ENCODE measurements around the gene DOLPP1. TPM values are rescaled to one million over a fixed set of nuclear protein-coding genes. Genes with fewer than 3 reads are reported as not detected.

Gene DOLPP1
- total and polyA plus RNA-seq, 2 of the 13 experiments (the other 11 are each of a cell fraction or from before 2014, with no cell fraction given), result 21.0 to 34.1 TPM

DNA sequence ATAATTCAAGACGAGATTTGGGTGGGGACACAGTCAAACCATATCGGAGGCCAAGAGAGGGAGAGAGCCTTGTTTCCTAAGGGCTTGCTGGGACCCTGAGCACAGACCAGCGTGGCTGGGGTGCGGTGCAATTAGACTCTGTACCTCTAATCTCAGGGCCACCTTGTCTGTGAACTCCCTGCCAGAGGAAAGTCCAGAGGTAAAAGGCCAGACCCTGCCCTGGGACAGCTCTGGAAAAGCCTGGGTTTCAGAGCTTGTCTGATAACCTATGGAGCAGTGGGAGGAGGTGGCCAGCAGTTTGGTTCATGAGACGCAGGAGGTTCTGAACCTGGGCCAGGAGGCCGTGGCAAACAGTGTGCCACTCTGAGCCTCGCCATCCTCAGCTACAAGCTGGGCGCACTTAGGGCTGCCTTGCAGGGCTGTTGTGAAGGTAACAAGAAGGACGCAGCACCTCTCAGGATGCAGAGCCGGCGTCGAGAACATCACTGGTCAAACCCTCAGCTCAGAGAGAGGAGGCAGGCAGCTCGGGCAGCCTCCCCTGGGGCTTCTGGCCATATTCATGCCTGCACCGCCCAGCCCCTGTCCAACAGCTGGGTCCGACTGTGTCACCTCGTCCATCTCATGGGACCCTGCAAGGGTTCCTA, 4.8 kb upstream of the DOLPP1 start (continued):
- TF ChIP-seq SMAD3 (CRISPR knock-in tag; IDR thresholded peaks at IDR 0.05), result no peak
- peak; percentile 34; the same call in 1 of the 2 replicates for TF ChIP-seq HOXA3 (CRISPR knock-in tag; IDR thresholded peaks at IDR 0.05)
- TF ChIP-seq, protein P1, sequence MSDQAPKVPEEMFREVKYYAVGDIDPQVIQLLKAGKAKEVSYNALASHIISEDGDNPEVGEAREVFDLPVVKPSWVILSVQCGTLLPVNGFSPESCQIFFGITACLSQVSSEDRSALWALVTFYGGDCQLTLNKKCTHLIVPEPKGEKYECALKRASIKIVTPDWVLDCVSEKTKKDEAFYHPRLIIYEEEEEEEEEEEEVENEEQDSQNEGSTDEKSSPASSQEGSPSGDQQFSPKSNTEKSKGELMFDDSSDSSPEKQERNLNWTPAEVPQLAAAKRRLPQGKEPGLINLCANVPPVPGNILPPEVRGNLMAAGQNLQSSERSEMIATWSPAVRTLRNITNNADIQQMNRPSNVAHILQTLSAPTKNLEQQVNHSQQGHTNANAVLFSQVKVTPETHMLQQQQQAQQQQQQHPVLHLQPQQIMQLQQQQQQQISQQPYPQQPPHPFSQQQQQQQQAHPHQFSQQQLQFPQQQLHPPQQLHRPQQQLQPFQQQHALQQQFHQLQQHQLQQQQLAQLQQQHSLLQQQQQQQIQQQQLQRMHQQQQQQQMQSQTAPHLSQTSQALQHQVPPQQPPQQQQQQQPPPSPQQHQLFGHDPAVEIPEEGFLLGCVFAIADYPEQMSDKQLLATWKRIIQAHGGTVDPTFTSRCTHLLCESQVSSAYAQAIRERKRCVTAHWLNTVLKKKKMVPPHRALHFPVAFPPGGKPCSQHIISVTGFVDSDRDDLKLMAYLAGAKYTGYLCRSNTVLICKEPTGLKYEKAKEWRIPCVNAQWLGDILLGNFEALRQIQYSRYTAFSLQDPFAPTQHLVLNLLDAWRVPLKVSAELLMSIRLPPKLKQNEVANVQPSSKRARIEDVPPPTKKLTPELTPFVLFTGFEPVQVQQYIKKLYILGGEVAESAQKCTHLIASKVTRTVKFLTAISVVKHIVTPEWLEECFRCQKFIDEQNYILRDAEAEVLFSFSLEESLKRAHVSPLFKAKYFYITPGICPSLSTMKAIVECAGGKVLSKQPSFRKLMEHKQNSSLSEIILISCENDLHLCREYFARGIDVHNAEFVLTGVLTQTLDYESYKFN (CRISPR knock-in tag; conservative IDR thresholded peaks at IDR 0.05), result peak; percentile 61
- 0 out of 2 replicates have a peak, but pooled peaks have one; percentile 16 for TF ChIP-seq ZBTB7B (CRISPR knock-in tag; IDR thresholded peaks at IDR 0.05)
- TF ChIP-seq PAWR (CRISPR knock-in tag; IDR thresholded peaks at IDR 0.05; ENCODE audit: borderline replicate concordance), result no peak
- TF ChIP-seq, protein P2, sequence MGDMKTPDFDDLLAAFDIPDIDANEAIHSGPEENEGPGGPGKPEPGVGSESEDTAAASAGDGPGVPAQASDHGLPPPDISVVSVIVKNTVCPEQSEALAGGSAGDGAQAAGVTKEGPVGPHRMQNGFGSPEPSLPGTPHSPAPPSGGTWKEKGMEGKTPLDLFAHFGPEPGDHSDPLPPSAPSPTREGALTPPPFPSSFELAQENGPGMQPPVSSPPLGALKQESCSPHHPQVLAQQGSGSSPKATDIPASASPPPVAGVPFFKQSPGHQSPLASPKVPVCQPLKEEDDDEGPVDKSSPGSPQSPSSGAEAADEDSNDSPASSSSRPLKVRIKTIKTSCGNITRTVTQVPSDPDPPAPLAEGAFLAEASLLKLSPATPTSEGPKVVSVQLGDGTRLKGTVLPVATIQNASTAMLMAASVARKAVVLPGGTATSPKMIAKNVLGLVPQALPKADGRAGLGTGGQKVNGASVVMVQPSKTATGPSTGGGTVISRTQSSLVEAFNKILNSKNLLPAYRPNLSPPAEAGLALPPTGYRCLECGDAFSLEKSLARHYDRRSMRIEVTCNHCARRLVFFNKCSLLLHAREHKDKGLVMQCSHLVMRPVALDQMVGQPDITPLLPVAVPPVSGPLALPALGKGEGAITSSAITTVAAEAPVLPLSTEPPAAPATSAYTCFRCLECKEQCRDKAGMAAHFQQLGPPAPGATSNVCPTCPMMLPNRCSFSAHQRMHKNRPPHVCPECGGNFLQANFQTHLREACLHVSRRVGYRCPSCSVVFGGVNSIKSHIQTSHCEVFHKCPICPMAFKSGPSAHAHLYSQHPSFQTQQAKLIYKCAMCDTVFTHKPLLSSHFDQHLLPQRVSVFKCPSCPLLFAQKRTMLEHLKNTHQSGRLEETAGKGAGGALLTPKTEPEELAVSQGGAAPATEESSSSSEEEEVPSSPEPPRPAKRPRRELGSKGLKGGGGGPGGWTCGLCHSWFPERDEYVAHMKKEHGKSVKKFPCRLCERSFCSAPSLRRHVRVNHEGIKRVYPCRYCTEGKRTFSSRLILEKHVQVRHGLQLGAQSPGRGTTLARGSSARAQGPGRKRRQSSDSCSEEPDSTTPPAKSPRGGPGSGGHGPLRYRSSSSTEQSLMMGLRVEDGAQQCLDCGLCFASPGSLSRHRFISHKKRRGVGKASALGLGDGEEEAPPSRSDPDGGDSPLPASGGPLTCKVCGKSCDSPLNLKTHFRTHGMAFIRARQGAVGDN (CRISPR knock-in tag; IDR thresholded peaks at IDR 0.05), result peak; percentile 50
- TF ChIP-seq ZNF34 (CRISPR knock-in tag; IDR thresholded peaks at IDR 0.05; ENCODE audit: borderline replicate concordance), result no peak
- no peak for TF ChIP-seq TARDBP (CRISPR knock-in tag; IDR thresholded peaks at IDR 0.05)
- peak; percentile 88 for TF ChIP-seq HNF4A (CRISPR knock-in tag; IDR thresholded peaks at IDR 0.05)
- TF ChIP-seq, protein P3, sequence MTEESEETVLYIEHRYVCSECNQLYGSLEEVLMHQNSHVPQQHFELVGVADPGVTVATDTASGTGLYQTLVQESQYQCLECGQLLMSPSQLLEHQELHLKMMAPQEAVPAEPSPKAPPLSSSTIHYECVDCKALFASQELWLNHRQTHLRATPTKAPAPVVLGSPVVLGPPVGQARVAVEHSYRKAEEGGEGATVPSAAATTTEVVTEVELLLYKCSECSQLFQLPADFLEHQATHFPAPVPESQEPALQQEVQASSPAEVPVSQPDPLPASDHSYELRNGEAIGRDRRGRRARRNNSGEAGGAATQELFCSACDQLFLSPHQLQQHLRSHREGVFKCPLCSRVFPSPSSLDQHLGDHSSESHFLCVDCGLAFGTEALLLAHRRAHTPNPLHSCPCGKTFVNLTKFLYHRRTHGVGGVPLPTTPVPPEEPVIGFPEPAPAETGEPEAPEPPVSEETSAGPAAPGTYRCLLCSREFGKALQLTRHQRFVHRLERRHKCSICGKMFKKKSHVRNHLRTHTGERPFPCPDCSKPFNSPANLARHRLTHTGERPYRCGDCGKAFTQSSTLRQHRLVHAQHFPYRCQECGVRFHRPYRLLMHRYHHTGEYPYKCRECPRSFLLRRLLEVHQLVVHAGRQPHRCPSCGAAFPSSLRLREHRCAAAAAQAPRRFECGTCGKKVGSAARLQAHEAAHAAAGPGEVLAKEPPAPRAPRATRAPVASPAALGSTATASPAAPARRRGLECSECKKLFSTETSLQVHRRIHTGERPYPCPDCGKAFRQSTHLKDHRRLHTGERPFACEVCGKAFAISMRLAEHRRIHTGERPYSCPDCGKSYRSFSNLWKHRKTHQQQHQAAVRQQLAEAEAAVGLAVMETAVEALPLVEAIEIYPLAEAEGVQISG (CRISPR knock-in tag; IDR thresholded peaks at IDR 0.05), result peak; percentile 13; the same call in 1 of the 2 replicates
- TF ChIP-seq YEATS2 (CRISPR knock-in tag; IDR thresholded peaks at IDR 0.05; ENCODE audit: borderline replicate concordance), result no peak
- peak; percentile 71 for TF ChIP-seq ZSCAN31 (CRISPR knock-in tag; IDR thresholded peaks at IDR 0.05; ENCODE audit: low read depth)
- TF ChIP-seq PHF21A (CRISPR knock-in tag; IDR thresholded peaks at IDR 0.05), result peak; percentile 67
- no peak for TF ChIP-seq ZNF772 (CRISPR knock-in tag; IDR thresholded peaks at IDR 0.05)
- 0 out of 2 replicates have a peak, but pooled peaks have one; percentile 24 for TF ChIP-seq ZNF143 (CRISPR knock-in tag; IDR thresholded peaks at IDR 0.05)
- TF ChIP-seq, protein P4, sequence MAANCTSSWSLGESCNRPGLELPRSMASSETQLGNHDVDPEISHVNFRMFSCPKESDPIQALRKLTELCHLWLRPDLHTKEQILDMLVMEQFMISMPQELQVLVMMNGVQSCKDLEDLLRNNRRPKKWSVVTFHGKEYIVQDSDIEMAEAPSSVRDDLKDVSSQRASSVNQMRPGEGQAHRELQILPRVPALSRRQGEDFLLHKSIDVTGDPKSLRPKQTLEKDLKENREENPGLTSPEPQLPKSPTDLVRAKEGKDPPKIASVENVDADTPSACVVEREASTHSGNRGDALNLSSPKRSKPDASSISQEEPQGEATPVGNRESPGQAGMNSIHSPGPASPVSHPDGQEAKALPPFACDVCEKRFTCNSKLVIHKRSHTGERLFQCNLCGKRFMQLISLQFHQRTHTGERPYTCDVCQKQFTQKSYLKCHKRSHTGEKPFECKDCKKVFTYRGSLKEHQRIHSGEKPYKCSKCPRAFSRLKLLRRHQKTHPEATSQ (CRISPR knock-in tag; IDR thresholded peaks at IDR 0.05; ENCODE audit: borderline replicate concordance), result peak; percentile 83; the same call in 1 of the 2 replicates
- peak; percentile 18; the same call in 1 of the 2 replicates for TF ChIP-seq ZNF768 (CRISPR knock-in tag; IDR thresholded peaks at IDR 0.05)
- TF ChIP-seq ZMYM2 (CRISPR knock-in tag; IDR thresholded peaks at IDR 0.05), result 0 out of 2 replicates have a peak, but pooled peaks have one; percentile 26

All from HepG2 (cell line).